GM23338 (cell line): ENCODE results near the gene UGP2. TPM values are rescaled to one million over a fixed set of nuclear protein-coding genes. Genes with fewer than 3 reads are reported as not detected.
A peak's percentile ranks its signal among the peaks of the same experiment; 100 is the strongest.
"Not testable (repeated sequence)": the region's sequence is repeated elsewhere in the genome, so short reads cannot be mapped to it uniquely, and the experiment has no call there.

Experiments used
- ATAC-seq: fragments of 200-7000 bp; cut with Tn5 transposase; 3 replicates; pipeline ENCODE4 v1.9.1; 2020
- DNase-seq: peaks from one replicate; pipeline ENCODE4 v3.0.0-alpha.2; 2015; ENCODE audit warnings: low spot score
- H2AFZ ChIP-seq: fragments of 200-600 bp; sonication (generic); 2 replicates; pipeline ENCODE4 v1.8.0; 2016; ENCODE audit warnings: antibody characterized with exemption, mild to moderate bottlenecking, moderate library complexity
- H3F3A ChIP-seq: fragments of 200-600 bp; sonication (generic); replicated peaks from 2 replicates; pipeline ENCODE4 v1.8.0; 2017; ENCODE audit warnings: antibody characterized with exemption, mixed run types, low read depth
- H3K27ac ChIP-seq: fragments of 200-600 bp; sonication (generic); 2 replicates; pipeline ENCODE4 v1.6.1; 2016; ENCODE audit warnings: low read depth
- H3K27me3 ChIP-seq: fragments of 200-600 bp; sonication (generic); 2 replicates; pipeline ENCODE4 v1.8.0; 2016; ENCODE audit warnings: mild to moderate bottlenecking, mixed run types, moderate library complexity; ENCODE audit not compliant: insufficient read depth
- H3K36me3 ChIP-seq: fragments of 200-600 bp; sonication (generic); 2 replicates; pipeline ENCODE4 v1.8.0; 2016; ENCODE audit warnings: mild to moderate bottlenecking; ENCODE audit not compliant: insufficient read depth
- H3K4me1 ChIP-seq: fragments of 200-600 bp; sonication (generic); 2 replicates; pipeline ENCODE4 v1.8.0; 2016; ENCODE audit warnings: mild to moderate bottlenecking, moderate library complexity; ENCODE audit not compliant: insufficient read depth
- H3K4me2 ChIP-seq: fragments of 200-600 bp; sonication (generic); 2 replicates; pipeline ENCODE4 v1.7.1; 2017; ENCODE audit warnings: mixed run types
- H3K4me3 ChIP-seq: fragments of 200-600 bp; sonication (generic); 2 replicates; pipeline ENCODE4 v1.6.1; 2016; ENCODE audit warnings: mixed run types
- H3K79me2 ChIP-seq: fragments of 200-600 bp; sonication (generic); replicated peaks from 2 replicates; pipeline ENCODE4 v1.8.0; 2017; ENCODE audit warnings: mild to moderate bottlenecking; ENCODE audit not compliant: insufficient read depth
- H3K9me2 ChIP-seq: fragments of 200-600 bp; sonication (generic); 2 replicates; pipeline ENCODE4 v1.8.0; 2017; ENCODE audit not compliant: insufficient read depth
- H4K20me1 ChIP-seq: fragments of 200-600 bp; sonication (generic); replicated peaks from 2 replicates; pipeline ENCODE4 v1.8.0; 2017; ENCODE audit warnings: mild to moderate bottlenecking; ENCODE audit not compliant: insufficient read depth
- H3K27ac Mint-ChIP-seq: 2 replicates; pipeline ENCODE4 v1.8.0; 2020; ENCODE audit warnings: inconsistent platforms, mild to moderate bottlenecking, moderate library complexity, mixed read lengths
- H3K27me3 Mint-ChIP-seq: 3 replicates; pipeline ENCODE4 v1.8.0; 2022; ENCODE audit warnings: low read depth, mild to moderate bottlenecking, moderate library complexity, mixed read lengths, inconsistent platforms; ENCODE audit not compliant: insufficient read depth, poor library complexity
- H3K36me3 Mint-ChIP-seq: 3 replicates; pipeline ENCODE4 v1.8.0; 2021; ENCODE audit warnings: low read depth, mild to moderate bottlenecking, inconsistent platforms, moderate library complexity, mixed read lengths
- H3K4me1 Mint-ChIP-seq: 3 replicates; pipeline ENCODE4 v1.8.0; 2020; ENCODE audit warnings: mild to moderate bottlenecking, inconsistent platforms, mixed read lengths
- H3K4me3 Mint-ChIP-seq: 3 replicates; pipeline ENCODE4 v1.8.0; 2021; ENCODE audit warnings: moderate library complexity, mild to moderate bottlenecking, inconsistent platforms, mixed read lengths
- H3K9me3 Mint-ChIP-seq: 3 replicates; pipeline ENCODE4 v1.8.0; 2020; ENCODE audit warnings: moderate library complexity, mild to moderate bottlenecking, inconsistent platforms, mixed read lengths
- CREB1 ChIP-seq: fragments of 250-450 bp; sonication (Bioruptor Pico); IDR thresholded peaks from 2 replicates; pipeline ENCODE4 v1.5.0; 2020; ENCODE audit warnings: low read depth, mild to moderate bottlenecking, moderate library complexity
- NANOG ChIP-seq: IDR thresholded peaks from 2 replicates; pipeline ENCODE4 v1.6.1; 2016; ENCODE audit warnings: antibody characterized with exemption, borderline replicate concordance
- POLR2AphosphoS5 ChIP-seq: IDR thresholded peaks from 2 replicates; pipeline ENCODE4 v1.6.1; 2016; ENCODE audit warnings: antibody characterized with exemption, low read depth
- STAT1 ChIP-seq: IDR thresholded peaks from one replicate; pipeline ENCODE4 v1.6.1; 2016; ENCODE audit warnings: antibody characterized with exemption; ENCODE audit not compliant: unreplicated experiment
- ZNF331 ChIP-seq: fragments of 250-450 bp; sonication (Bioruptor Pico); IDR thresholded peaks from 2 replicates; pipeline ENCODE4 v1.5.0; 2020; ENCODE audit warnings: low read depth, mild to moderate bottlenecking, moderate library complexity
- polyA plus RNA-seq: library from polyadenylated mRNA; unstranded; fragments of >200 nt; fragmentation: Nextera tagmentation; extraction: Ambion mirVana; gene quantifications from 2 replicates; pipeline ENCODE4 v1.2.1, GENCODE V29; 2016
- total RNA-seq: library from RNA; depleted of rRNA; stranded (reverse); fragments of >200 nt; shearing (Covaris generic); gene quantifications from 2 replicates; pipeline ENCODE4 v1.2.3, GENCODE V29; 2014
- TF ChIP-seq, protein P1 (sequence below): fragments of 250-450 bp; sonication (Bioruptor Pico); IDR thresholded peaks from 2 replicates; pipeline ENCODE4 v1.5.0; 2020; ENCODE audit warnings: mild to moderate bottlenecking, moderate library complexity
- TF ChIP-seq, protein P2 (sequence below): IDR thresholded peaks from 2 replicates; pipeline ENCODE4 v1.6.1; 2016; ENCODE audit warnings: antibody characterized with exemption
- TF ChIP-seq, protein P3 (sequence below), 2 experiments: fragments of 200-600 bp in 1 of 2; sonication (generic) in 1 of 2; conservative IDR thresholded peaks; 2 replicates each; pipeline versions ENCODE4 v1.5.1 to v1.6.1; 2016 to 2017; ENCODE audit warnings: antibody characterized with exemption in 2 of 2, low read depth in 2 of 2, mild to moderate bottlenecking in 2 of 2, moderate library complexity in 1 of 2

The UGP2 gene
- total and polyA plus RNA-seq, 2 experiments from 2014 or later, result 744 to 943 TPM

DNA sequence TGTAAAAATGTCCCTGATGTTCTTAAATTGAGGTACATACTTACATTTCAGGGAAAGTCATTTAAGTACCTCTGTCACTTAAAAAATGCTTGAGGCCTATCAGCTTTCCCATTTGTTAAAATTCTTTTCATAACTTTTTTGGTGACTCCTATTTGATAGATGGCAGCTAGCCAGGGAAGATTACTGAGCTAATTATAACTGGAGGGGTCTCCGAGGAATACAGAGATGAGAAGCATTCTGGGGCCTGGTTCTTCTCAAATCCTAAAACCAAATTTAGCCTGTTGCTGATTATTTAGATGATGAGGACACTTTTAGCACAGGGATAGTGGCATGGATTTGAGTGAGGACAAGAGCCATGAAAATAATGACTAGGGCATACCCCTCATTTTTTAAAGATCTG lies 4.8 kb downstream of the UGP2 start (continued):
- TF ChIP-seq, protein P1, sequence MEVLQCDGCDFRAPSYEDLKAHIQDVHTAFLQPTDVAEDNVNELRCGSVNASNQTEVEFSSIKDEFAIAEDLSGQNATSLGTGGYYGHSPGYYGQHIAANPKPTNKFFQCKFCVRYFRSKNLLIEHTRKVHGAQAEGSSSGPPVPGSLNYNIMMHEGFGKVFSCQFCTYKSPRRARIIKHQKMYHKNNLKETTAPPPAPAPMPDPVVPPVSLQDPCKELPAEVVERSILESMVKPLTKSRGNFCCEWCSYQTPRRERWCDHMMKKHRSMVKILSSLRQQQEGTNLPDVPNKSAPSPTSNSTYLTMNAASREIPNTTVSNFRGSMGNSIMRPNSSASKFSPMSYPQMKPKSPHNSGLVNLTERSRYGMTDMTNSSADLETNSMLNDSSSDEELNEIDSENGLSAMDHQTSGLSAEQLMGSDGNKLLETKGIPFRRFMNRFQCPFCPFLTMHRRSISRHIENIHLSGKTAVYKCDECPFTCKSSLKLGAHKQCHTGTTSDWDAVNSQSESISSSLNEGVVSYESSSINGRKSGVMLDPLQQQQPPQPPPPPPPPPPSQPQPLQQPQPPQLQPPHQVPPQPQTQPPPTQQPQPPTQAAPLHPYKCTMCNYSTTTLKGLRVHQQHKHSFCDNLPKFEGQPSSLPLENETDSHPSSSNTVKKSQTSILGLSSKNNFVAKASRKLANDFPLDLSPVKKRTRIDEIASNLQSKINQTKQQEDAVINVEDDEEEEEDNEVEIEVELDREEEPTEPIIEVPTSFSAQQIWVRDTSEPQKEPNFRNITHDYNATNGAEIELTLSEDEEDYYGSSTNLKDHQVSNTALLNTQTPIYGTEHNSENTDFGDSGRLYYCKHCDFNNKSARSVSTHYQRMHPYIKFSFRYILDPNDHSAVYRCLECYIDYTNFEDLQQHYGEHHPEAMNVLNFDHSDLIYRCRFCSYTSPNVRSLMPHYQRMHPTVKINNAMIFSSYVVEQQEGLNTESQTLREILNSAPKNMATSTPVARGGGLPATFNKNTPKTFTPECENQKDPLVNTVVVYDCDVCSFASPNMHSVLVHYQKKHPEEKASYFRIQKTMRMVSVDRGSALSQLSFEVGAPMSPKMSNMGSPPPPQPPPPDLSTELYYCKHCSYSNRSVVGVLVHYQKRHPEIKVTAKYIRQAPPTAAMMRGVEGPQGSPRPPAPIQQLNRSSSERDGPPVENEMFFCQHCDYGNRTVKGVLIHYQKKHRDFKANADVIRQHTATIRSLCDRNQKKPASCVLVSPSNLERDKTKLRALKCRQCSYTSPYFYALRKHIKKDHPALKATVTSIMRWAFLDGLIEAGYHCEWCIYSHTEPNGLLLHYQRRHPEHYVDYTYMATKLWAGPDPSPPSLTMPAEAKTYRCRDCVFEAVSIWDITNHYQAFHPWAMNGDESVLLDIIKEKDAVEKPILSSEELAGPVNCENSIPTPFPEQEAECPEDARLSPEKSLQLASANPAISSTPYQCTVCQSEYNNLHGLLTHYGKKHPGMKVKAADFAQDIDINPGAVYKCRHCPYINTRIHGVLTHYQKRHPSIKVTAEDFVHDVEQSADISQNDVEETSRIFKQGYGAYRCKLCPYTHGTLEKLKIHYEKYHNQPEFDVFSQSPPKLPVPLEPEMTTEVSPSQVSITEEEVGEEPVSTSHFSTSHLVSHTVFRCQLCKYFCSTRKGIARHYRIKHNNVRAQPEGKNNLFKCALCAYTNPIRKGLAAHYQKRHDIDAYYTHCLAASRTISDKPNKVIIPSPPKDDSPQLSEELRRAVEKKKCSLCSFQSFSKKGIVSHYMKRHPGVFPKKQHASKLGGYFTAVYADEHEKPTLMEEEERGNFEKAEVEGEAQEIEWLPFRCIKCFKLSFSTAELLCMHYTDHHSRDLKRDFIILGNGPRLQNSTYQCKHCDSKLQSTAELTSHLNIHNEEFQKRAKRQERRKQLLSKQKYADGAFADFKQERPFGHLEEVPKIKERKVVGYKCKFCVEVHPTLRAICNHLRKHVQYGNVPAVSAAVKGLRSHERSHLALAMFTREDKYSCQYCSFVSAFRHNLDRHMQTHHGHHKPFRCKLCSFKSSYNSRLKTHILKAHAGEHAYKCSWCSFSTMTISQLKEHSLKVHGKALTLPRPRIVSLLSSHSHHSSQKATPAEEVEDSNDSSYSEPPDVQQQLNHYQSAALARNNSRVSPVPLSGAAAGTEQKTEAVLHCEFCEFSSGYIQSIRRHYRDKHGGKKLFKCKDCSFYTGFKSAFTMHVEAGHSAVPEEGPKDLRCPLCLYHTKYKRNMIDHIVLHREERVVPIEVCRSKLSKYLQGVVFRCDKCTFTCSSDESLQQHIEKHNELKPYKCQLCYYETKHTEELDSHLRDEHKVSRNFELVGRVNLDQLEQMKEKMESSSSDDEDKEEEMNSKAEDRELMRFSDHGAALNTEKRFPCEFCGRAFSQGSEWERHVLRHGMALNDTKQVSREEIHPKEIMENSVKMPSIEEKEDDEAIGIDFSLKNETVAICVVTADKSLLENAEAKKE (CRISPR knock-in tag), result no peak
- TF ChIP-seq, protein P2, sequence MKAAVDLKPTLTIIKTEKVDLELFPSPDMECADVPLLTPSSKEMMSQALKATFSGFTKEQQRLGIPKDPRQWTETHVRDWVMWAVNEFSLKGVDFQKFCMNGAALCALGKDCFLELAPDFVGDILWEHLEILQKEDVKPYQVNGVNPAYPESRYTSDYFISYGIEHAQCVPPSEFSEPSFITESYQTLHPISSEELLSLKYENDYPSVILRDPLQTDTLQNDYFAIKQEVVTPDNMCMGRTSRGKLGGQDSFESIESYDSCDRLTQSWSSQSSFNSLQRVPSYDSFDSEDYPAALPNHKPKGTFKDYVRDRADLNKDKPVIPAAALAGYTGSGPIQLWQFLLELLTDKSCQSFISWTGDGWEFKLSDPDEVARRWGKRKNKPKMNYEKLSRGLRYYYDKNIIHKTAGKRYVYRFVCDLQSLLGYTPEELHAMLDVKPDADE, result no peak
- no peak for TF ChIP-seq STAT1
- TF ChIP-seq, protein P3, sequence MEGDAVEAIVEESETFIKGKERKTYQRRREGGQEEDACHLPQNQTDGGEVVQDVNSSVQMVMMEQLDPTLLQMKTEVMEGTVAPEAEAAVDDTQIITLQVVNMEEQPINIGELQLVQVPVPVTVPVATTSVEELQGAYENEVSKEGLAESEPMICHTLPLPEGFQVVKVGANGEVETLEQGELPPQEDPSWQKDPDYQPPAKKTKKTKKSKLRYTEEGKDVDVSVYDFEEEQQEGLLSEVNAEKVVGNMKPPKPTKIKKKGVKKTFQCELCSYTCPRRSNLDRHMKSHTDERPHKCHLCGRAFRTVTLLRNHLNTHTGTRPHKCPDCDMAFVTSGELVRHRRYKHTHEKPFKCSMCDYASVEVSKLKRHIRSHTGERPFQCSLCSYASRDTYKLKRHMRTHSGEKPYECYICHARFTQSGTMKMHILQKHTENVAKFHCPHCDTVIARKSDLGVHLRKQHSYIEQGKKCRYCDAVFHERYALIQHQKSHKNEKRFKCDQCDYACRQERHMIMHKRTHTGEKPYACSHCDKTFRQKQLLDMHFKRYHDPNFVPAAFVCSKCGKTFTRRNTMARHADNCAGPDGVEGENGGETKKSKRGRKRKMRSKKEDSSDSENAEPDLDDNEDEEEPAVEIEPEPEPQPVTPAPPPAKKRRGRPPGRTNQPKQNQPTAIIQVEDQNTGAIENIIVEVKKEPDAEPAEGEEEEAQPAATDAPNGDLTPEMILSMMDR (conservative IDR thresholded peaks at IDR 0.05; ENCODE audit: low read depth in 2 of 2), result no peak

DNA sequence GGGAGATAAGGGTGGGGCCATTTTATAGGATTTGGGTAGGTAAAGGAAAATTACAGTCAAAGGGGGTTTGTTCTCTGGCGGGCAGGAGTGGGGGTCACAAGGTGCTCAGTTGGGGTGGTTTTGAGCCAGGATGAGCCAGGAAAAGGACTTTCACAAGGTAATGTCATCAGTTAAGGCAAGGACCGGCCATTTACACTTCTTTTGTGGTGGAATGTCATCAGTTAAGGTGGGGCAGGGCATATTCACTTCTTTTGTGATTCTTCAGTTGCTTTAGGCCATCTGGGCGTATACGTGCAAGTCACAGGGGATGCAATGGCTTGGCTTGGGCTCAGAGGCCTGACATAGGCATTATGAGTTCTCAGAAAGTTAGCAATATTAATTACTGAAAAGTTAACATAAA lies 5.9 kb downstream of the UGP2 start:
- not testable (repeated sequence) for ATAC-seq, H3K9me3 Mint-ChIP-seq, H3K36me3 ChIP-seq, H3K27me3 Mint-ChIP-seq, H2AFZ ChIP-seq, H3F3A ChIP-seq, H3K27me3 ChIP-seq, H3K9me2 ChIP-seq
- Histone ChIP-seq H3K79me2 (peaks cover 91% of the 10 kb centered on the region), H3K4me2 (peak overlapping the region; percentile 87), H4K20me1 (peaks cover 13% of the 10 kb centered on the region; the same call in 1 of the 2 replicates), H3K27ac (peak overlapping the region; percentile 98), H3K4me1 (peaks cover 37% of the 10 kb centered on the region), H3K4me3 (peak overlapping the region; percentile 87)
- H3K4me1 Mint-ChIP-seq, result peaks cover 66% of the 10 kb centered on the region
- DNase-seq, result peak; percentile 49
- peak overlapping the region; percentile 100 for H3K4me3 Mint-ChIP-seq
- peaks cover 51% of the 10 kb centered on the region for H3K36me3 Mint-ChIP-seq
- H3K27ac Mint-ChIP-seq, result peak overlapping the region; percentile 97
- peak; percentile 56; the same call in 1 of the 2 replicates for TF ChIP-seq POLR2AphosphoS5
- peak; percentile 67 for TF ChIP-seq ZNF331 (CRISPR knock-in tag)
- TF ChIP-seq CREB1 (CRISPR knock-in tag), result peak; percentile 44; the same call in 1 of the 2 replicates
- peak; percentile 79 for TF ChIP-seq NANOG
